Hematopoietic multipotent progenitor cell treated with erythropoietin and hydrocortisone succinate and interleukin-3 and kit ligand, for 8 days (in vitro differentiated cells): ENCODE measurements around the gene CCDC24.
A peak's percentile ranks its signal among the peaks of the same experiment; 100 is the strongest.

Source experiments
- DNase-seq: peaks from one replicate; pipeline ENCODE4 v3.0.0-alpha.2; 2015

The CCDC24 gene

DNA sequence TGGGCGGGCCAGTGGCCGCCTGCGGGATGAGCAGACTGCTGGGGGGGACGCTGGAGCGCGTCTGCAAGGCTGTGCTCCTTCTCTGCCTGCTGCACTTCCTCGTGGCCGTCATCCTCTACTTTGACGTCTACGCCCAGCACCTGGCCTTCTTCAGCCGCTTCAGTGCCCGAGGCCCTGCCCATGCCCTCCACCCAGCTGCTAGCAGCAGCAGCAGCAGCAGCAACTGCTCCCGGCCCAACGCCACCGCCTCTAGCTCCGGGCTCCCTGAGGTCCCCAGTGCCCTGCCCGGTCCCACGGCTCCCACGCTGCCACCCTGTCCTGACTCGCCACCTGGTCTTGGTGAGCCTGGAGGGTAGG is 10.3 kb upstream of the CCDC24 start:
- no peak for DNase-seq

DNA sequence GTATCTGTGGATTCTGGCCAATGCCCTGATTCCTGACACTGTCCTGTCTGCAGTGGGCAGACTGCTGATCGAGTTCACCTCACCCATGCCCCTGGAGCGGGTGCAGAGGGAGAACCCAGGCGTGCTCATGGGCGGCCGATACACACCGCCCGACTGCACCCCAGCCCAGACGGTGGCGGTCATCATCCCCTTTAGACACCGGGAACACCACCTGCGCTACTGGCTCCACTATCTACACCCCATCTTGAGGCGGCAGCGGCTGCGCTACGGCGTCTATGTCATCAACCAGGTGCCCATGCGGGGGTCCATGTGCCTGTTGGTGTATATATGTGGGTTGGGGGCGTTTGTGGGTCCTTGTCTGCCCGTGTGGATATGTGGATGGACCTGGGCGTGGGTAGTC is 9.8 kb upstream of the CCDC24 start:
- DNase-seq = no peak

DNA sequence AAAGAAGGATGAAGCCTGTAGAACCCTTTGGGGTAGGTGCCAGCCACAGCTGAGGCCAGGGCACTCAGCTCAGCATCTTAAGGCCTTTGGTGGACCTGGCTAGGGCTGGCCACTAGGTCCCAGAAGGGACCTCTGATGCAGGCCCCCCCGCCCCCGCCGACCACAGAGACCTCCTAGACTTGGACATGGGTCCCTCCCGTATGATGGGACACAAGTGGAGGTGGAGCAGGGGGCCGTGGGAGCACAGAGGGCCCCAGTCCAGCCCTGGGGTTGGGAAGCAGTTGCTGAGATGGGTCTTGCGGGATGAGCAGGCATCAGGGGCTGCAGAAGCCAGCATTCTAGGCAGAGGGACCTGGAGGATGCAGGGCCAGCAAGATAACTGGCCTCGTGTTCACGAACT is 9.2 kb upstream of the CCDC24 start:
- DNase-seq = no peak

DNA sequence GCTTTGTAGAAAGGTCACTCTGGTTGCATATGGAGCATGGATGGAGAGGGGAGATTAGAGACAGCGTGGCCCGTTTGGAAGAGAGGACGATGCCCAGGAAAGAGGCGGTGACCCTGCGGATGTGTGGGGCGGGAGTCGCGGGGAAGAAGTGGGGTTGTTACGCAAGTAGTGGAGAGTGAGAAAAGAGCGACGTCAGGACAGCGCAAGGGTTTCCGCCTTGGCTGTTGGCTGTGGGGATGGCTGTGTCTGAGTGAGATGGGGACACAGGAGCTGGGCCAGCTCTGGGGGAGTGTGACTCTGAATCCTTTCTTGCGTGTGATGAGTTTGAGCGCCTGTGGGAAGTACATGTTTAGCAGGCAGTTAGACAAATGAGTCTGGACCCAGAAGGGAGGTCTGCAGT is 8.6 kb upstream of the CCDC24 start:
- DNase-seq = no peak

DNA sequence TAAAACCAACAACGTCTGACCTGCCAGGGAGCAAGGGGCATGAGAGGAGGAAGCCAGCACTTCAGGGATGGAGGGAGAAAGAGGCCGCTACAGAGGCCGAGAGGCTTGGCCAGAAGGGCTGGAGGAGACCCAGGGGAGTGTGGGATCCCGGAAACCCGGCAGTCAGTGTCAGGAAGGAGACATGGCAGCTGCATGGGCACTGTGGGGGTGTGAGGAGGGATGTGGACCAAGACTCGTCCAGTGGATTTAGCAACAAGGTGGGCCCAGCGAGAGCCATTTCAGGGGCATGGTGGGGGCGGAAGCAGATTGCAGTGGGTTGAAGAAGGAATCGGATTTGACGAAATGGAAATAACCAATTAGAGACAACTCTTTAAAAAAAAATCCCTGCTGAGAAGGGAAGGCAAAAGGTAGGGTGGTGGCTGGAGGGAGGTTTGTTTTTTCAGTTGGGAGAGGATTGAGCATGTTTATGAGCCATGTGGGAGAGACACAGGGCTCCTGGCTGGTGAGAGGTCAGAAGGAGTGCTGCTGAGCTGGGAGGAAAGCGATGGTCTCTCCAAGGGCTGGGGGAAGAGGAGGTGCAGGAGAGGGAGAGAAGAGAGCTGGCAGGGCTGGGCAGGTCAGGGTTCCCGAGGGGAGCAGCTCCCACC is 8.0 kb upstream of the CCDC24 start:
- no peak for DNase-seq

DNA sequence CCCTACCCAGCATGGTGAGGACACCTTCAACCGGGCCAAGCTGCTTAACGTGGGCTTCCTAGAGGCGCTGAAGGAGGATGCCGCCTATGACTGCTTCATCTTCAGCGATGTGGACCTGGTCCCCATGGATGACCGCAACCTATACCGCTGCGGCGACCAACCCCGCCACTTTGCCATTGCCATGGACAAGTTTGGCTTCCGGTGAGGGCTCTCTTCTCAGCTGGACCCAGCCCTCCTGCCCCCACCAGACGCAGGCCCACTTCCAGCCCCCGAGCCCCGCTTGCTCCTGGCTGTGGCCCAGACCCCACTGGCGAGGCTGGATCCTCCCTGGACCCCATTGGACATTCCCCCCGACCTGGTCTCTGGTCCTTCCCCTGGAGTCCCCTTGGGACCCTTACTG is 6.5 kb upstream of the CCDC24 start:
- DNase-seq = no peak

DNA sequence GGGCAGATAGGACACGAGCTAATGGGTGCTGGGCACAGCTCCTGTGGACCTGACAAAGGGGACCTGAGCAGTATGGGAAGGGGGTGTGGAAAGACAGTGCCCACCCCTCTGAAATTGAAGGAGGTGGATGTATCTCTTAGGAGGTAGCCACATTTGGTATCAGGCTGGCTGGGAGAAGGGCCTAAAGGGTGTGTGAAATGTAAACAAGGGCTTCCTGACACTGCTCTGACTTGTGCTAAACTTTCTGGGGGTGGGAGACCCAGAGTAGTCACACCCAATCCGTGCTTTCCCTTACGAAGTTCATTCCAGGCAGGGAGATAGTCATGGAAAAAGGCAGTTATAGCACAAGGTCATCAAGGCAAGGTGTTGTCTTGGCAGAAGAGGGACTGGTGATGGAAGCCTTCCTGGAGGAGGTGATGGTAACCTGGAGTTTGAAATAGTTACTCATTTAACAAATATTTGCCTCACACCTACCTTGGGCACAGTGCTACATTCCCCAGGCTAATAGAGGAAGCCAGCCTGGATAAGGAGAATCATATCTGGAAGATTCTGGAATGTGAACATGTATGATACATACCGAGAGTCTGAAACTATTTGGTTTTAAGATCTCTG is 5.3 kb upstream of the CCDC24 start:
- no peak for DNase-seq

DNA sequence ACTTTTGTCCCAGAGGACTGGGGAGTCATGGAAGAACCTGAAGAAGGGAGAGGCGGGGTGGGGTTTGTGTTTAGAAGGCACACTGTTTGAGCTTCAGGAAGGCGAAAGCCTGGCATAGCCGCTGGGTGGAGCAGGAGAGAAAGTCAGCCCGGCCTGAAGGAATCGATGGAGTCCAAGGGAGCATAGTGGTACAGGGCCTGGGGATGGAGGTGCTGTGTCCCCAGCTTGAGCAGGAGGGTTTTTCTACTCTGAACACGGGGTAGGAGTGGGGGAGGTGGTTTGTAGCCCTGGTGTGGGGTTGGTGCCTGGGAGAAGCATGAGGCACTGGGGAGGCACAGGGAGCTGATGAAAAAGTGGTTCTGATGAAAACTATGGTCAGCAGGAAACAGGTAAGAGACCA is 4.7 kb upstream of the CCDC24 start:
- DNase-seq = no peak

DNA sequence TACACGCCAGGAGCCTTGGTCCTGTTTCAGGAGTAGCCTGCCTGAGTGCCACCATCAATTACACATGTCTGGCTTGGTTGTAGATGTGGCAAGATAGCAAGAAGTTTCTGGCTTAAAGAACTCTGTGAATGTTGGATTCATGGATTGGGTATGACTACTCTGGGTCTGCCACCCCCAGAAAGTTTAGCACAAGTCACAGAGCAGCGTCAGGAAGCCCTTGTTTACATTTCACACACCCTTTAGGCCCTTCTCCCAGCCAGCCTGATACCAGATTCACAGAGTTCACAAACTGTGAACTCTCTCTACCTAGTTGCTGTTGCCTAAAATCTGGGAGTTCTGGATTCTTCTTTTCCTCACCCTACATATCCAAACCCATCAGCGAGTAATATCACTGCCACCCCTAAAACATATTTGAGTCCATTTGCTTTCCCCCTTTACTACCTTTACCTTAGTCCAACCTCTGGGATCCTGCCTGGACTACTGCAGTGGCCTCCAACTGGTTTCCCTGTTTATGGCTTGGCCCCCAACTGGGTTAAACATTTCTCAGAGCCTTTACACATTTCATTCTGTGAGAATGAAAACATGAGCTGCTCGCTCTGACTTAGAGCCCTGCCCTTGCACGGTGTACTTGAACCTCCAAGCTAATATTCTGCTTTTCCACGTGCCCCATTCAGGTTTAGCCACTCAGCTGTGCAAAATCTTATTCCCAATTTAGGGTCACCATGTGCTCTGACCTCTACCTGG is 4.1 kb upstream of the CCDC24 start:
- no peak for DNase-seq

DNA sequence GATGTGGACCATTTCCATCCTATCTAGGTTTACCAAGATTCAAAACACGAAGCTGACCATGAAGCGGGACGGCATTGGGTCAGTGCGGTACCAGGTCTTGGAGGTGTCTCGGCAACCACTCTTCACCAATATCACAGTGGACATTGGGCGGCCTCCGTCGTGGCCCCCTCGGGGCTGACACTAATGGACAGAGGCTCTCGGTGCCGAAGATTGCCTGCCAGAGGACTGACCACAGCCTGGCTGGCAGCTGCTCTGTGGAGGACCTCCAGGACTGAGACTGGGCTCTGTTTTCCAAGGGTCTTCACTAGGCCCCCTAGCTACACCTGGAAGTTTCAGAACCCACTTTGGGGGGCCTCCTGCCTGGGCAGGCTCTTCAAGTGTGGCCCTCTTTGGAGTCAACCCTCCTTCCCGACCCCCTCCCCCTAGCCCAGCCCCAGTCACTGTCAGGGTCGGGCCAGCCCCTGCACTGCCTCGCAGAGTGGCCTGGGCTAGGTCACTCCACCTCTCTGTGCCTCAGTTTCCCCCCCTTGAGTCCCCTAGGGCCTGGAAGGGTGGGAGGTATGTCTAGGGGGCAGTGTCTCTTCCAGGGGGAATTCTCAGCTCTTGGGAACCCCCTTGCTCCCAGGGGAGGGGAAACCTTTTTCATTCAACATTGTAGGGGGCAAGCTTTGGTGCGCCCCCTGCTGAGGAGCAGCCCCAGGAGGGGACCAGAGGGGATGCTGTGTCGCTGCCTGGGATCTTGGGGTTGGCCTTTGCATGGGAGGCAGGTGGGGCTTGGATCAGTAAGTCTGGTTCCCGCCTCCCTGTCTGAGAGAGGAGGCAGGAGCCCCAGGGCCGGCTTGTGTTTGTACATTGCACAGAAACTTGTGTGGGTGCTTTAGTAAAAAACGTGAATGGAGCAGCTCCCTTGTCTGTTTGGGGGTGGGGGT is 864 bp upstream of the CCDC24 start:
- DNase-seq = no peak

DNA sequence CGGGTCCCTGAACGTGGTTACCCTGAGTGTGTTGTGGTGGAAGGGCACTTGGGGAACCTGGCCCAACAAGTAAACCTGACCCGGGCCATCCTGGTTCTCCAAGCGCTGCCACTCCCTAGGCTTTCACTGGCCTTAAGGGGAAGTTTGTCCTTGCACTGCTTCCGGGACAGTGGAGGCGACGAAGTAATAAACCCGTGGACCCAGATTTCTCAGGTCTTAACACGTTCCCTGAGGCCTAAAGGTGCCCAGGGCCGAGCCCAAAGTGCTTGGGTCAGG is 261 bp upstream of the CCDC24 start:
- no peak for DNase-seq

DNA sequence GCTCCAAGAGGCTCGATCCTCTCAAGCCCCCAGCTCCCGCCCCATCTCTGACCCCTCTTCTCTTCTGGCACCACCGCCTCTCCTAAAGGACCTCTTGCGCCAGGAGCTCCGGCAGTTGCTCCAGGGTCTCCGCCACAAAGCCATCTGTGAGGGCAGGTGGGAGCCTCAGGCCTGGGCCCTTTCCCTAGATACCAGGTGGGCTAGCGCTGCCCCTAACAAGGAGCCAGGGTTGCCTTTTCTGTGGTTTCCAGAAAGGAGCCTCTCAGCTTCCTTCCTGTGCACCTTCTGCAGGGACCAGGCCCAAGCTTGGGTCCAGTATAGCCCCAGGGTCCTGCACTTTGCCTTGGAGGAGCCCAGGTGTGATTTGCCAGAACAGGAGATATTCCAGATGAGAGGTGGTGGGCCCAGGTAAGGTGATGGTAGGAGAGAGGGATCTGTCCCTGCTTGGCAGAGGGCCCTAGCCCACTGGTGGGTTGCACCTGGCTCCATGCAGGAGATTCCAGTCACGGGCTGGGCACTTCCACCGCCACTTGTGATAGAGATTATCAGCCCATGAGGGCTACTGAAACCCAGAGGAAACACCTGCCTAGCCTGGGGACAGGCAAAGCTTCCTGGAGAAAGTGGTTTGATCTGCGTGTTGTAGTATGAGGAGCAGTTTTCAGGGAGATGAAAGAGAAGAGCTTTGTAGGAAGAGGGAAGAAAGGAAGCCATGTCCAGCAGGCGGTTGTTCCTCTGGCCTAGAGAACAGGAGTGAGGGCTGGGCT is 1.0 kb downstream of the CCDC24 start:
- DNase-seq = no peak

DNA sequence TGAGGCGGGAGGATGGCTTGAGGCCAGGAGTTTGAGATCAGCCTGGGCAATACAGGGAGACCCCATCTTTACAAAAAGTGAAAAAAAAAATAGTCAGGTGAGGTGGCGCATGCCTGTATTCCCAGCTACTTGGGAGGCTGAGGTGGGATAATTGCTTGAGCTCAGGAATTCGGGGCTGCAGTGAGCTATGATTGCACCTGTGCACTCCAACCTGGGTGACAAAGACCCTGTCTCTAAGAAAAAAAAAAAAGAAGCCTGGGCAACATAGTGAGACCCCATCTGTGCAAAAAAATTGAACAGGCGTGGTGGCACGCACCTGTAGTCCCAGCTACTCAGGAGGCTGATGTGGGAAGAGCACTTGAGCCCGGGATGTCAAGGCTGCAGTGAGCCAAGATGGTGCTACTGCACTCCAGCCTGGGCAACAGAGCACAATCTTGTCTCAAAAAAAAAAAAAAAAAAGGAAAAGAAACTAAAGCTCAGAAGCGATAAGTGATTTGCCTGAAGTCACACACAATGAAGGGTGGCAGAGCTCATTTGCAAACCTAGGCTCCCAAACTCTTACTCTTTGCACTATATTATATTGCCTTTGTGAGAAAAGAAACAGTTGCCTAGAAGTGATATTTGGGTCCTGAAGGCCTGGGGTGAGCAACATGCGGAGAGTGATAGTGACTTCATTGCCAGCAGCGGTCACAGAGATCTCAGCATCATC is 2.0 kb downstream of the CCDC24 start:
- no peak for DNase-seq

DNA sequence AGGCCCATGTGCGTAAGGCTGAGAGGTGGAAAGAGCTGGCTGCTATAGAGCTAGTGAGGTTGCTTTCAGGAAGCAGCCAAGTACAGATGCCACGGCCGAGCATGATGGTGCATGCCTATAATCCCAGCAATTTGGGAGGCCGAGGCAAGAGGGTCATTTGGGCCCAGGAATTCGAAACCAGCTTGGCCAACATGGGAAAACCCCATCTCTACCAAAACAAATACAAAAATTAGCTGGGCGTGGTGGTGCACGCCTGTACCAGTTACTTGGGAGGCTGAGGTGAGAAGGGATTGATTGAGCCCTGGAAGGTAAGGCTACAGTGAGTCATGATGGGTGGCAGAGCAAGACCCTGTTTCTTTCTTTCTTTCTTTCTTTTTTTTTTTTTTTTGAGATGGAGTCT is 2.7 kb downstream of the CCDC24 start:
- no peak for DNase-seq

DNA sequence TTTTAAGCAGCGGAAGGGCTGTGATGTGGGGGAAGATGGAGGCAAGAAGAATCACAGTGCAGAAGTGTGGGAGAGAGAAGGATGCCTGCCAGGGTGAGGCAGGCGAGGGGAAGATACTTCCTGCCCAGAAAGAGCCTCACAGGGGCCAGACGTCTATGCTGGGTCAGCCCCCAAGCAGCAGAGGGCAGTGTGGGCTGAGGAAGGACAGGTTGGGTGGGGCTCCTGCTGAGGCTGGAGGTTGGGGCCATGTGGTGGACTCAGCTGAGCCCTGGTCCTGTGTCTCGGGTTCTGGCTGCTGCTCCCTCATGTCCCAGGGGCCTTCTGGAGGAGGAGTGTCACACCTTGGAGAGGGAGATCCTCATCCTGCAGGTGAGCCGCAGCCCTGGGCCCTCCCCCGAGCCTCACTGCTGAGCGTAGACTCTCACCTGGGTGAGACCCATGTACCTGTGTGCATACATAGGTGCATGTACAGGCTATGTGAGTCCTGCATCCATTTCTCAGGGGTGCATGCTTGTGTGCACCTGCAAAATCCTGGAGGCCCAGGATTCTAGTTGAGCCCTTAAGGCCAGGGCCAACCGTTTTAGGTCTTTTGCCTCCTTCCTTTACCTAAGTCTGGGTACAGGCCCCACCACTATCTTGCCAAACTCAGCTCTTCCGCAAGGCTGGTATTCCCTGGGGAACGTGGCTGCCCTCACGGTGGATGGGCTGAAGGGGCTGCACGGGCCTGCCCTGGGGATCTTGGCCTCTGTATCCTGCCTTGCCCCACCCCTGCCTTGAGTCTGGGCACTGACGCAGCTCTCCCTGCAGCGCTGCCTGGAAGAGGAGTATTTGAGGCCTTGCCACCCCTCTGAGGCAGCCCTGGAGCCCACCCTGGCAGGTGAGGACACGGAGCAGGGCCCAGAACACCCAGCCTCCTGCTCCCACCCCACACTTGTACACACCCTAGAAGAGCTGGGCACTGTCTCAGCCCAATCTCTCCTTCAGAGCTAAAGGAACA is 3.7 kb downstream of the CCDC24 start:
- DNase-seq = peak; percentile 76

DNA sequence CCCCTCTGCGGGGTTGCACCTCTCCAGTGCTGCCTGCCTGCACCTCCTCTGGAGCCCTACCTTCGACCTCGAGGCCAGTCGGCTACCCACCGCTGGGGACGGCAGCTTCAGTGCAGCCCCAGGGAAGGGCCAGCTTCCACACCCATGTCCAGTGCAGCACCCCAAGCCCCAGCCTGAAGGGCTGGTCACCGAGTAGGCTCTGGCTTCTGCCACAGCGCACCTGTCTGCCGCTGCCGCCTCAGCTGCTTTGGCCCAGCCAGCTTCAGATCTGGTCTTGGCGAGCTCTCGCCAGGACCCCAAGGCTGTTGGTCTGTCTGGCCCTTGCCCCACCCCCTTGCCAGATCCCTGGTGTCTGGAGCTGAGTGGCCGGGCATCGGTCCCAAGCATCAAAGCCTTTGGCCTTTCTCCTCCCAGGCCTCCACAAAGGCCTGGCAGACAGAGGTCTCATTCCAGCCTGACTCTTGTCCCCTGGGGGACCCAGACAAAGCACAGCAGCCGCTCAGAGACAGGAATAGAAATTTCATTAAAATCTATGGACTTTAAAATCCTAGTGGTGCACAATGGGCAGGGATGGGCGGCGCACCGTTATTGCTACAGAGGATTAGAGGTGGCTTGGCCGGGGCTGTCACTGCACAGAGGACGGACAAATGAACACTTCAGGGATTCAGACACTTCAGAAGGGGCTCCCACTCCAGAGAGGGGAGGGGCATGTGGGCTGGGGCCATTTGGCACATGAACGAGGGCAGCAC is 4.8 kb downstream of the CCDC24 start:
- no peak for DNase-seq

DNA sequence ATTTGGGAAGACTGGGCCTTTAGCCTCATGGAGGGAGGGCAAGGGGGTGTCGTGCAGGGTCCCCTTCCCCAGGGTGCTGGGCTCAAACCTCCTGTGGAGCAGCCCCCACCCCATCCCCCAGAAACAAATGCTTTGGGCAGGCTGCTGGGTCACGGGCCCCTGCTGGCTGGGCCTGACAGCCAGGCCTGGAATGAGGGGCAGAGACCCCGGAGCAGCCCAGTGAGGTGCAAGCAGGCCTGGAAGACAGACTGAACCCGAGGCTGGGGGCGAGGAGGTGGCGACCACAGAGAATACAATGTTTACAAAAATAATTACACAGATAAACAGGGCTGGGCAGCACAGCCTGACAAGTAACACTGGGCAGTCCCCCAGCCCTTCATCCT is 5.3 kb downstream of the CCDC24 start:
- DNase-seq = no peak

DNA sequence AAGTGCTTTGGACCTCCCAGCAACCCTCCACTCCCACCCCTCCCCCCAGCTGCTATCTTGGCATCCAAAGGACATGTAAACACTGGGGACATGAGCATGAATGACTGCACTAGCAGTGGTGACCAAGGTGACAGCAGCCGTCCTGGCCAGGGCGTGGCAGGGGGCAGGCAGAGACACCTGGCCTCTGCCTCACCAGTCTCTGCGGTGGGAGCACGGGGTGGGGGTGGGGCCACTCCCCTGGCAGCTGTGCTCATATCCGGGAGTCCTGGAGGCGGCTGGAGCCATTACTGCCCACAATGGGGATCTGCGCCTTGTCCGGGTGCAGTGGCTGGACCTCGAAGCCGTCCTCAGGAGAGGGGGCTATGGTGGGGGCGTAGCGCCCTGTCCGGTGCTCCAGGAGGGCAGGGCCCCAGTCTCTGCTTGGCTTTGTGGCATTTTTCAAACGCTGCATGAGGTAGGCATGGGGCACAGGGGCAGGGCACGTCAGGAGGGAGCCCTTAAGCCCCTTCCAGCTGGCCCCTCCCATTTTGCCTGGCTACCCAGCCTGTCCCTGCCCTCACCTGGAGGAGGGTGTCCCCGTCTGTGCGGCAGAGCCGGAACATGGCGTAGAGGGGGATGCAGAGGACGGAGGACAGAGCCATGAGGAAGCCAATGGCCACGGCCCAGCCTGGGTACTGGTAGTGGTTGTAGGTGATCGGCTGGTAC is 6.0 kb downstream of the CCDC24 start:
- no peak for DNase-seq

DNA sequence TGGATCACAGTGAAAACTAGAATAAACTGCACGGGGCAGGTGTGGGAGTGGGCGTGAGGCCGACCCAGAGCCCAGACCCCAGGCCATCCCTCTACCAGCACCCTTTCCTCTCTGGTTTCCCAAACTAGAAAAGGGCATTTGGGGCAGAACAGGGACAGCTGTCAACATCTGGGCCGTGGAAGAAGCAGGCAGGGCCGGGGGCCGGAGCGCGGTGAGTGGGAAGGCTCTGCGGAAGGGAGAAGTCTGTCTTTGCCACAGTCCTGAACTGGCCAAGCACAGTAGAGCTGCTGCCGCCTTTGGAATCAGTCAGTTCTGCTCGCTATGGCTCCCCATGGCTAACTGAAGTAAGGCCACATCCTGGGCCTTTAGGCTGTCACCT is 6.6 kb downstream of the CCDC24 start:
- no peak for DNase-seq

DNA sequence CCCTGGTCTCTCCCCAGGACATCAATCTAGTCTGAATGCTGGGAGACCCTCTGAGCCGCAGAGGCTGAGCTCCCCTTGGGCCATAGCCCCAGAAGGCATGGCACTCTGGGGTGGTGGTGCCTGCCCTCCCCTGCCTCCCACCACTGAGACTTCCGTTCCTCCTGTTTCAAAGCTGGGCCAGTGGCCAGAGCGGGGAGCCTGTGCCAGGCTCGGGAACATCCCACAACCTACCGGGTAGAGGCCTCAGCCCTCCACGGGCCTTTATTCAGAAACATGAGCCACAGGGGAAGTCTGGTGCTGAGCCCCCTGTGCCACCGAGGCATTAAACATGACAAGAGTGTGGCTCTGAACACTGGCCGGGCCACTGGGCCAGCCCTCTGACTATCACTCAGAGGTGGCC is 8.1 kb downstream of the CCDC24 start:
- DNase-seq = no peak
